Endothelial cell (in vitro differentiated cells): Measurements from ENCODE around the gene RHOT1. TPM values are rescaled to one million over a fixed set of nuclear protein-coding genes. Genes with fewer than 3 reads are reported as not detected.

Source experiments
- DNase-seq: peaks from one replicate; pipeline ENCODE4 v3.0.0; 2021; ENCODE audit warnings: low spot score
- H3K27ac Mint-ChIP-seq: one replicate; pipeline ENCODE4 v1.8.0; 2021; ENCODE audit warnings: mixed read lengths, inconsistent platforms; ENCODE audit not compliant: unreplicated experiment
- H3K27me3 Mint-ChIP-seq: one replicate; pipeline ENCODE4 v1.8.0; 2021; ENCODE audit warnings: mild to moderate bottlenecking, moderate library complexity, mixed read lengths, inconsistent platforms; ENCODE audit not compliant: unreplicated experiment
- H3K36me3 Mint-ChIP-seq: one replicate; pipeline ENCODE4 v1.8.0; 2021; ENCODE audit warnings: mild to moderate bottlenecking, low read depth, mixed read lengths, inconsistent platforms; ENCODE audit not compliant: unreplicated experiment
- H3K4me1 Mint-ChIP-seq: one replicate; pipeline ENCODE4 v1.8.0; 2021; ENCODE audit warnings: mild to moderate bottlenecking, mixed read lengths, inconsistent platforms; ENCODE audit not compliant: unreplicated experiment
- H3K4me3 Mint-ChIP-seq: one replicate; pipeline ENCODE4 v1.8.0; 2021; ENCODE audit warnings: mild to moderate bottlenecking, mixed read lengths, inconsistent platforms; ENCODE audit not compliant: unreplicated experiment
- H3K9me3 Mint-ChIP-seq: one replicate; pipeline ENCODE4 v1.8.0; 2021; ENCODE audit warnings: mixed read lengths, inconsistent platforms; ENCODE audit not compliant: unreplicated experiment
- CTCF ChIP-seq: fragments of 200-600 bp; sonication (generic); IDR thresholded peaks from one replicate; pipeline ENCODE4 v1.5.0; 2021; ENCODE audit warnings: antibody characterized with exemption; ENCODE audit not compliant: unreplicated experiment
- total RNA-seq: library from RNA; stranded (reverse); fragmentation: NEBNext Ultra II Directional; extraction: Animal tissue kit (Norgen Biotek cat#: 25700); gene quantifications from one replicate; pipeline ENCODE4 v1.2.1, GENCODE V29; 2021; ENCODE audit not compliant: unreplicated experiment

Gene RHOT1
- total RNA-seq, 1 donor from 2014 or later = 21.4 TPM

- H3K27me3 Mint-ChIP-seq = no peaks in the 10 kb centered on the region
- H3K36me3 Mint-ChIP-seq = peaks cover 15% of the 10 kb centered on the region
- TF ChIP-seq CTCF = no peak
- H3K4me3 Mint-ChIP-seq = no peak overlapping the region
- H3K9me3 Mint-ChIP-seq = no peaks in the 10 kb centered on the region
- no peak overlapping the region for H3K27ac Mint-ChIP-seq
- DNase-seq = no peak
- H3K4me1 Mint-ChIP-seq = no peaks in the 10 kb centered on the region
These were observed 9.8 kb downstream of the RHOT1 start for GRCh38 chr17:32152130-32152529.

- TF ChIP-seq CTCF = no peak
- no peak for DNase-seq
- no peak overlapping the region for H3K27ac Mint-ChIP-seq
- peaks cover 4% of the 10 kb centered on the region for H3K27me3 Mint-ChIP-seq
- peaks cover 28% of the 10 kb centered on the region for H3K36me3 Mint-ChIP-seq
- H3K9me3 Mint-ChIP-seq = no peaks in the 10 kb centered on the region
- no peak overlapping the region for H3K4me3 Mint-ChIP-seq
- no peaks in the 10 kb centered on the region for H3K4me1 Mint-ChIP-seq
These were observed 13.6 kb downstream of the RHOT1 start for GRCh38 chr17:32155896-32156295.

- peaks cover 34% of the 10 kb centered on the region for H3K36me3 Mint-ChIP-seq
- TF ChIP-seq CTCF = no peak
- no peak overlapping the region for H3K4me3 Mint-ChIP-seq
- no peaks in the 10 kb centered on the region for H3K9me3 Mint-ChIP-seq
- peaks cover 4% of the 10 kb centered on the region for H3K27me3 Mint-ChIP-seq
- no peaks in the 10 kb centered on the region for H3K4me1 Mint-ChIP-seq
- no peak for DNase-seq
- no peak overlapping the region for H3K27ac Mint-ChIP-seq
These were observed 14.4 kb downstream of the RHOT1 start for GRCh38 chr17:32156656-32157055.

- H3K27me3 Mint-ChIP-seq = peaks cover 4% of the 10 kb centered on the region
- no peak overlapping the region for H3K4me3 Mint-ChIP-seq
- no peak for DNase-seq
- TF ChIP-seq CTCF = no peak
- H3K27ac Mint-ChIP-seq = no peak overlapping the region
- H3K4me1 Mint-ChIP-seq = no peaks in the 10 kb centered on the region
- H3K36me3 Mint-ChIP-seq = peaks cover 37% of the 10 kb centered on the region
- H3K9me3 Mint-ChIP-seq = no peaks in the 10 kb centered on the region
These were observed 14.9 kb downstream of the RHOT1 start for GRCh38 chr17:32157225-32157624.

GRCh38 chr17:32158870-32159585, 16.7 kb downstream of the RHOT1 start:
- no peaks in the 10 kb centered on the region for H3K9me3 Mint-ChIP-seq
- no peak for DNase-seq
- no peak overlapping the region for H3K4me3 Mint-ChIP-seq
- H3K27ac Mint-ChIP-seq = no peak overlapping the region
- H3K36me3 Mint-ChIP-seq = peaks cover 26% of the 10 kb centered on the region
- TF ChIP-seq CTCF = no peak
- no peaks in the 10 kb centered on the region for H3K4me1 Mint-ChIP-seq
- peaks cover 4% of the 10 kb centered on the region for H3K27me3 Mint-ChIP-seq
